Activated T-helper 1 cell treated with anti-CD3 and anti-CD28 coated beads, Interleukin-12 subunit alpha, Interleukin-12 subunit beta, Interleukin-2, Interleukin-4 antibody, amounts not matched to agents 30 ng/mL and 10 ng/mL and 1 ng/mL, durations not matched to agents 14 hours and 24 hours and 36 hours (primary cell): ENCODE measurements around the gene GALNT10. TPM values are rescaled to one million over a fixed set of nuclear protein-coding genes. Genes with fewer than 3 reads are reported as not detected.
A peak's percentile ranks its signal among the peaks of the same experiment; 100 is the strongest.

ENCODE experiments used
- DNase-seq: peaks from one replicate; pipeline ENCODE4 v3.0.0; 2021; ENCODE audit warnings: low spot score
- H3K27ac Mint-ChIP-seq: one replicate; pipeline ENCODE4 v1.8.0; 2021; ENCODE audit warnings: mild to moderate bottlenecking, mixed read lengths
- H3K27me3 Mint-ChIP-seq: one replicate; pipeline ENCODE4 v1.8.0; 2022; ENCODE audit warnings: mild to moderate bottlenecking, moderate library complexity, mixed read lengths; ENCODE audit not compliant: insufficient read depth
- H3K36me3 Mint-ChIP-seq: one replicate; pipeline ENCODE4 v1.8.0; 2021; ENCODE audit warnings: low read depth, mixed read lengths
- H3K4me1 Mint-ChIP-seq: one replicate; pipeline ENCODE4 v1.8.0; 2021; ENCODE audit warnings: low read depth, mixed read lengths
- H3K4me3 Mint-ChIP-seq: one replicate; pipeline ENCODE4 v1.8.0; 2021; ENCODE audit warnings: mild to moderate bottlenecking, moderate library complexity, mixed read lengths
- H3K9me3 Mint-ChIP-seq: one replicate; pipeline ENCODE4 v1.8.0; 2021; ENCODE audit warnings: mixed read lengths
- intact Hi-C: fragments of 100-400 bp; cut with micrococcal nuclease; formaldehyde crosslinking; loops from one replicate; pipeline ENCODE4 v1.15.1; 2024
- total RNA-seq: library from RNA; stranded (reverse); gene quantifications from 2 replicates; pipeline ENCODE4 v1.2.3, GENCODE V29; 2022

The GALNT10 gene
- total RNA-seq, 1 donor from 2014 or later, result 55.6 TPM

- intact Hi-C loops, result loop anchor here (1.0 kb wide), 1 partner anchor 94 kb away; no protein-coding TSS in a partner anchor
- DNase-seq, result no peak
- no peaks in the 10 kb centered on the region for H3K27me3 Mint-ChIP-seq
- H3K4me1 Mint-ChIP-seq, result peaks cover 48% of the 10 kb centered on the region
- H3K27ac Mint-ChIP-seq, result peak overlapping the region; percentile 10
- peaks cover 31% of the 10 kb centered on the region for H3K36me3 Mint-ChIP-seq
- H3K4me3 Mint-ChIP-seq, result no peak overlapping the region
- peaks cover 5% of the 10 kb centered on the region for H3K9me3 Mint-ChIP-seq
These were observed 118.2 kb downstream of the GALNT10 start for GRCh38 chr5:154308443-154309370.

GRCh38 chr5:154309371-154309745 is 118.8 kb downstream of the GALNT10 start:
- H3K36me3 Mint-ChIP-seq, result peaks cover 26% of the 10 kb centered on the region
- peaks cover 48% of the 10 kb centered on the region for H3K4me1 Mint-ChIP-seq
- intact Hi-C loops, result loop anchor here (1.0 kb wide), 1 partner anchor 95 kb away; no protein-coding TSS in a partner anchor
- peak overlapping the region; percentile 10 for H3K27ac Mint-ChIP-seq
- H3K9me3 Mint-ChIP-seq, result no peaks in the 10 kb centered on the region
- no peak overlapping the region for H3K4me3 Mint-ChIP-seq
- no peak for DNase-seq
- no peaks in the 10 kb centered on the region for H3K27me3 Mint-ChIP-seq

- no peak for DNase-seq
- Mint-ChIP-seq H3K4me1 (peaks cover 48% of the 10 kb centered on the region), H3K27me3 (no peaks in the 10 kb centered on the region), H3K4me3 (no peak overlapping the region), H3K36me3 (peaks cover 23% of the 10 kb centered on the region), H3K27ac (no peak overlapping the region), H3K9me3 (no peaks in the 10 kb centered on the region)
- intact Hi-C loops, result loop anchor here (1.0 to 2.0 kb wide), 2 partner anchors 31 to 96 kb away; no protein-coding TSS in a partner anchor
These were observed 119.3 kb downstream of the GALNT10 start for GRCh38 chr5:154309805-154310204.

- intact Hi-C loops, result loop anchor here (2.0 kb wide), 1 partner anchor 33 kb away; no protein-coding TSS in a partner anchor
- DNase-seq, result no peak
- Mint-ChIP-seq H3K9me3 (no peaks in the 10 kb centered on the region), H3K4me3 (no peak overlapping the region), H3K27me3 (no peaks in the 10 kb centered on the region), H3K36me3 (peaks cover 19% of the 10 kb centered on the region), H3K27ac (no peak overlapping the region), H3K4me1 (peaks cover 44% of the 10 kb centered on the region)
These were observed 120.8 kb downstream of the GALNT10 start for GRCh38 chr5:154311362-154311761.

GRCh38 chr5:154312000-154312399 is 121.5 kb downstream of the GALNT10 start:
- DNase-seq, result no peak
- H3K9me3 Mint-ChIP-seq, result no peaks in the 10 kb centered on the region
- H3K36me3 Mint-ChIP-seq, result peaks cover 16% of the 10 kb centered on the region
- no peak overlapping the region for H3K27ac Mint-ChIP-seq
- H3K27me3 Mint-ChIP-seq, result no peaks in the 10 kb centered on the region
- intact Hi-C loops, result loop anchor here (2.0 kb wide), 1 partner anchor 33 kb away; no protein-coding TSS in a partner anchor
- H3K4me3 Mint-ChIP-seq, result no peak overlapping the region
- H3K4me1 Mint-ChIP-seq, result peaks cover 39% of the 10 kb centered on the region

- peaks cover 39% of the 10 kb centered on the region for H3K4me1 Mint-ChIP-seq
- intact Hi-C loops, result no loop called here
- no peaks in the 10 kb centered on the region for H3K9me3 Mint-ChIP-seq
- H3K27me3 Mint-ChIP-seq, result no peaks in the 10 kb centered on the region
- no peak for DNase-seq
- no peak overlapping the region for H3K4me3 Mint-ChIP-seq
- no peak overlapping the region for H3K27ac Mint-ChIP-seq
- peaks cover 16% of the 10 kb centered on the region for H3K36me3 Mint-ChIP-seq
These were observed 122.0 kb downstream of the GALNT10 start for GRCh38 chr5:154312576-154312975.

- H3K4me1 Mint-ChIP-seq, result peaks cover 40% of the 10 kb centered on the region
- H3K9me3 Mint-ChIP-seq, result no peaks in the 10 kb centered on the region
- H3K4me3 Mint-ChIP-seq, result no peak overlapping the region
- H3K36me3 Mint-ChIP-seq, result peaks cover 20% of the 10 kb centered on the region
- intact Hi-C loops, result no loop called here
- H3K27me3 Mint-ChIP-seq, result no peaks in the 10 kb centered on the region
- no peak overlapping the region for H3K27ac Mint-ChIP-seq
- no peak for DNase-seq
These were observed 123.0 kb downstream of the GALNT10 start for GRCh38 chr5:154313360-154314017.

GRCh38 chr5:154315196-154315595 is 124.7 kb downstream of the GALNT10 start:
- H3K4me1 Mint-ChIP-seq, result peaks cover 29% of the 10 kb centered on the region
- no peaks in the 10 kb centered on the region for H3K27me3 Mint-ChIP-seq
- intact Hi-C loops, result loop anchor here (5.0 kb wide), 1 partner anchor 37 kb away; no protein-coding TSS in a partner anchor

GRCh38 chr5:154315756-154316155 is 125.2 kb downstream of the GALNT10 start:
- intact Hi-C loops, result loop anchor here (5.0 kb wide), 1 partner anchor 37 kb away; no protein-coding TSS in a partner anchor
- Mint-ChIP-seq H3K27ac (no peak overlapping the region), H3K36me3 (peaks cover 10% of the 10 kb centered on the region), H3K9me3 (no peaks in the 10 kb centered on the region), H3K4me3 (no peak overlapping the region), H3K4me1 (peaks cover 32% of the 10 kb centered on the region), H3K27me3 (no peaks in the 10 kb centered on the region)
- no peak for DNase-seq

More at GRCh38 chr5:154315196-154315595, 124.7 kb downstream of the GALNT10 start:
- H3K4me3 Mint-ChIP-seq, result no peak overlapping the region
- H3K27ac Mint-ChIP-seq, result no peak overlapping the region
- no peaks in the 10 kb centered on the region for H3K9me3 Mint-ChIP-seq
- H3K36me3 Mint-ChIP-seq, result peaks cover 10% of the 10 kb centered on the region
- DNase-seq, result no peak

- no peaks in the 10 kb centered on the region for H3K27me3 Mint-ChIP-seq
- no peak overlapping the region for H3K4me3 Mint-ChIP-seq
- DNase-seq, result no peak
- H3K4me1 Mint-ChIP-seq, result peaks cover 31% of the 10 kb centered on the region
- H3K9me3 Mint-ChIP-seq, result no peaks in the 10 kb centered on the region
- H3K36me3 Mint-ChIP-seq, result peaks cover 10% of the 10 kb centered on the region
- H3K27ac Mint-ChIP-seq, result no peak overlapping the region
- intact Hi-C loops, result loop anchor here (5.0 kb wide), 1 partner anchor 36 kb away; no protein-coding TSS in a partner anchor
These were observed 125.8 kb downstream of the GALNT10 start for GRCh38 chr5:154316223-154316935.

- peaks cover 9% of the 10 kb centered on the region for H3K36me3 Mint-ChIP-seq
- intact Hi-C loops, result loop anchor here (5.0 kb wide), 1 partner anchor 34 kb away; no protein-coding TSS in a partner anchor
- peaks cover 22% of the 10 kb centered on the region for H3K4me1 Mint-ChIP-seq
- H3K27ac Mint-ChIP-seq, result no peak overlapping the region
- no peak overlapping the region for H3K4me3 Mint-ChIP-seq
- H3K27me3 Mint-ChIP-seq, result no peaks in the 10 kb centered on the region
- H3K9me3 Mint-ChIP-seq, result no peaks in the 10 kb centered on the region
- DNase-seq, result no peak
These were observed 127.4 kb downstream of the GALNT10 start for GRCh38 chr5:154317916-154318315.

- H3K4me1 Mint-ChIP-seq, result peaks cover 18% of the 10 kb centered on the region
- H3K27me3 Mint-ChIP-seq, result no peaks in the 10 kb centered on the region
- H3K27ac Mint-ChIP-seq, result no peak overlapping the region
- intact Hi-C loops, result loop anchor here (5.0 kb wide), 1 partner anchor 34 kb away; no protein-coding TSS in a partner anchor
- no peak overlapping the region for H3K4me3 Mint-ChIP-seq
- peaks cover 9% of the 10 kb centered on the region for H3K36me3 Mint-ChIP-seq
- H3K9me3 Mint-ChIP-seq, result no peaks in the 10 kb centered on the region
- no peak for DNase-seq
These were observed 128.2 kb downstream of the GALNT10 start for GRCh38 chr5:154318691-154319090.
